ENCODE results near the gene LOC101059915.

The LOC101059915 gene

GRCh38 chrX:71637253-71637618 is 30.1 kb upstream of the LOC101059915 start:
- no peak overlapping the region for H3K4me3 Mint-ChIP-seq

More at GRCh38 chrX:71637253-71637618, 30.1 kb upstream of the LOC101059915 start:
- Histone ChIP-seq H2BK12ac (ENCODE audit: insufficient read length, low read depth, low read length) (no peak overlapping the region), H3K56ac (ENCODE audit: insufficient read length, low read depth, low read length) (no peak overlapping the region), H3K14ac (ENCODE audit: insufficient read depth, low read length) (no peak overlapping the region), H3K23ac (ENCODE audit: insufficient read length, low read depth, low read length) (no peak overlapping the region), H2BK120ac (ENCODE audit: low read depth, low read length, poor library complexity, severe bottlenecking) (no peak overlapping the region), H2BK20ac (ENCODE audit: low read depth, low read length, poor library complexity, severe bottlenecking) (no peak overlapping the region), H2BK5ac (ENCODE audit: insufficient read length, low read length) (no peak overlapping the region), H4K8ac (replicated peaks; ENCODE audit: insufficient read length, low read depth, low read length) (no peak overlapping the region), H3K4ac (ENCODE audit: low read depth, low read length) (no peak overlapping the region), H4K91ac (ENCODE audit: insufficient read length, low read depth, low read length) (no peak overlapping the region), H3K27ac (ENCODE audit: insufficient read length, low read depth, low read length) (no peak overlapping the region), H3K79me2 (ENCODE audit: insufficient read depth, low read length) (no peaks in the 10 kb centered on the region), H3K9me3 (ENCODE audit: control insufficient read depth, low read depth, low read length) (peaks cover 54% of the 10 kb centered on the region), H3K4me2 (ENCODE audit: insufficient read depth, insufficient read length, low read length) (no peak overlapping the region), H2AFZ (ENCODE audit: low read length) (no peak overlapping the region), H4K5ac (ENCODE audit: insufficient read length, low read depth, low read length) (no peak overlapping the region), H4K20me1 (ENCODE audit: control insufficient read depth, insufficient read depth, insufficient read length) (no peaks in the 10 kb centered on the region), H3K79me1 (ENCODE audit: insufficient read depth, low read depth, low read length, poor library complexity, severe bottlenecking) (no peaks in the 10 kb centered on the region), H3K18ac (ENCODE audit: insufficient read length, low read depth, low read length) (no peak overlapping the region), H3K4me1 (ENCODE audit: insufficient read depth, low read length) (no peaks in the 10 kb centered on the region), H3K9ac (ENCODE audit: extremely low read depth, insufficient read length, low read length) (no peak overlapping the region), H2BK15ac (ENCODE audit: low read depth, low read length) (no peak overlapping the region), H3K27me3 (ENCODE audit: insufficient read depth, low read length) (no peaks in the 10 kb centered on the region), H2AK5ac (ENCODE audit: insufficient read length, low read length) (no peak overlapping the region), H3T11ph (ENCODE audit: low read length) (no peak overlapping the region), H3K23me2 (ENCODE audit: insufficient read length, low read depth, low read length, poor library complexity, severe bottlenecking) (no peaks in the 10 kb centered on the region)
- no peak for DNase-seq
- Mint-ChIP-seq H3K9me3 (peaks cover 46 to 52% of the 10 kb centered on the region in 2 experiments), H3K27me3 (ENCODE audit: low read depth) (no peaks in the 10 kb centered on the region), H3K36me3 (ENCODE audit: insufficient read depth in 1 of 3, low read depth in 3 of 3) (no peaks in the 10 kb centered on the region), H3K4me1 (no peaks in the 10 kb centered on the region), H3K27ac (no peak overlapping the region)
- no peak for TF ChIP-seq CTCF (conservative IDR thresholded peaks at IDR 0.05)
- no CpG with 5 or more reads among the region's 3 CpGs for WGBS (ENCODE audit: extremely low coverage, insufficient read length, low lambda C conversion rate)
